NT2/D1 (cell line): ENCODE data around the gene GTF2F2.
"Not testable (repeated sequence)": the region's sequence is repeated elsewhere in the genome, so short reads cannot be mapped to it uniquely, and the experiment has no call there.

ENCODE experiments used
- DNase-seq: peaks from one replicate; pipeline ENCODE4 v3.0.0-alpha.2; 2011; ENCODE audit warnings: low read depth, low spot score
- H3K27me3 ChIP-seq: 2 replicates; pipeline ENCODE4 v1.6.0; 2011; ENCODE audit warnings: mild to moderate bottlenecking; ENCODE audit not compliant: insufficient read length, insufficient read depth
- H3K36me3 ChIP-seq: 2 replicates; pipeline ENCODE4 v1.6.1; 2011; ENCODE audit warnings: mild to moderate bottlenecking, low read length, mixed read lengths; ENCODE audit not compliant: insufficient read depth, insufficient read length
- H3K4me1 ChIP-seq: 2 replicates; pipeline ENCODE4 v1.5.1; 2011; ENCODE audit not compliant: insufficient read depth, insufficient read length
- H3K4me3 ChIP-seq: 2 replicates; pipeline ENCODE4 v1.5.1; 2011; ENCODE audit warnings: low read depth; ENCODE audit not compliant: insufficient read length
- H3K9ac ChIP-seq: 2 replicates; pipeline ENCODE4 v1.6.0; 2011; ENCODE audit warnings: low read depth; ENCODE audit not compliant: insufficient read length
- H3K9me3 ChIP-seq: 2 replicates; pipeline ENCODE4 v1.5.1; 2011; ENCODE audit warnings: mild to moderate bottlenecking, low read length; ENCODE audit not compliant: insufficient read depth
- SUZ12 ChIP-seq: IDR thresholded peaks from 2 replicates; pipeline ENCODE4 v1.6.1; 2011; ENCODE audit not compliant: insufficient read length, insufficient read depth; ENCODE audit errors: extremely low read depth
- YY1 ChIP-seq: IDR thresholded peaks from 2 replicates; pipeline ENCODE4 v1.6.1; 2011; ENCODE audit not compliant: insufficient read length, insufficient read depth
- ZNF274 ChIP-seq: IDR thresholded peaks from 2 replicates; pipeline ENCODE4 v1.6.1; 2011; ENCODE audit warnings: mild to moderate bottlenecking, low read depth, low read length

Gene GTF2F2

DNA sequence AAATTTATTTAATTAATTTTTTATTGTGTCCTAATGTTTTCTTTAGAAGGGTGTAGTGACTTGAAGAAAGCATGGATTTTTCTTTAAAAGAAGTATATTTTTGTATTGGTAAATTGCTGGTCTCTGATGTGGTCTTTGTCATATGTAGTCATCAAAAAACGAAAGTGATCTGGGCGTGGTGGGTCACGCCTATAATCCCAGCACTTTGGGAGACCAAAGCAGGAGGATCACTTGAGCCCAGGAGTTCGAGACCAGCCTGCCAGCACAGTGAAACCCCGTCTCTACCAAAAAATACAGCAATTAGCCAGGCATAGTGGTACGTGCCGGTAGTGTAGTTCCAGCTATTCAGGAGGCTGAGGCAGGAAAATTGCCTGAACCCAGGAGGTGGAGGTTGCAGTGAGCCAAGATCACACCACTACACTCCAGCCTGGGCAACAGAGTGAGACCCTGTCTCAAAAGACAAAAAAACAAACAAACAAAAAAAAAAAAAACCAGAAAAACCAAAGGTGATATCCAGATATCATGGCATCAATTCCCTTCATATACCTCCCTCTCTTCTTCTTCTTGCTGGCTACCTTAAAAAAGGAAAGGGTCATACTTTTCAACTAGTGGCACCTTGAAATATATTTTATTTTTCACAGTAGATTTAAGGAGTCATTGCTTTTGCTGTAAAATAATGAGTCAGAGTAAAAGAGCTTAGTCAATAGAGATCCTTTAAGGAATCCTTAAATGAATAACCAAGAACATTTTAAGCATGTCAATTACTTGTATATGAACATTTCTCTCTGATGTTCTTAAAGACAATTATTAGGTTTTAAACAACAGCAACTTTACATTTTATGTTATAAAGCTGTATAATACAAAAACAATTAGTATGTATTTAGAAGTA lies 60.6 kb downstream of the GTF2F2 start:
- DNase-seq = no peak
- Histone ChIP-seq H3K4me3 (no peak overlapping the region), H3K9me3 (no peaks in the 10 kb centered on the region), H3K9ac (no peak overlapping the region), H3K27me3 (no peaks in the 10 kb centered on the region), H3K4me1 (no peaks in the 10 kb centered on the region), H3K36me3 (peaks cover 16% of the 10 kb centered on the region)
- TF ChIP-seq YY1 = no peak

GRCh38 chr13:45184693-45185092 lies 64.4 kb downstream of the GTF2F2 start:
- TF ChIP-seq YY1 (no peak), SUZ12 (no peak), ZNF274 (no peak)
- Histone ChIP-seq H3K4me1 (no peaks in the 10 kb centered on the region), H3K9ac (no peak overlapping the region), H3K4me3 (no peak overlapping the region), H3K27me3 (no peaks in the 10 kb centered on the region), H3K9me3 (no peaks in the 10 kb centered on the region), H3K36me3 (peaks cover 16% of the 10 kb centered on the region)
- no peak for DNase-seq

DNA sequence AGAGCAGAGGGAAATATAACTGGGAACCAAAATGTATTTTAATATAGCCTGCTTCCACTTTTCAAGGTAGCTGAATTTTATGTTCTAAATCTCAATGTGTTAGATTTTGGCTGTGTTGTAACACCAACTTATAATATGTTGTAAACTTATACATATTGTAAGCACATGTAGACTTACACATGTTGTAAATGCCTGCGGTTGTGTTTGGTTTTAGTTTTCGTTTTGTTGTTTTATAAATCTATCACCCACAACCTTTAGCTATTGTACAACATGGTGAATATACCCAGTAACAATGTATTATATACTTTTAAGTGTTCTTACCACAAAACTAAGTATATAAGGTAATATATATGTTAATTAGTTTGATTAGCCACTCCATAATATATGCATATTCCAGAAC lies 65.0 kb downstream of the GTF2F2 start:
- no peak overlapping the region for H3K4me3 ChIP-seq
- TF ChIP-seq SUZ12 = no peak
- no peak for TF ChIP-seq ZNF274
- TF ChIP-seq YY1 = no peak
- H3K9ac ChIP-seq = no peak overlapping the region
- H3K36me3 ChIP-seq = peaks cover 16% of the 10 kb centered on the region
- H3K4me1 ChIP-seq = no peaks in the 10 kb centered on the region
- no peak for DNase-seq
- H3K27me3 ChIP-seq = no peaks in the 10 kb centered on the region
- no peaks in the 10 kb centered on the region for H3K9me3 ChIP-seq

DNA sequence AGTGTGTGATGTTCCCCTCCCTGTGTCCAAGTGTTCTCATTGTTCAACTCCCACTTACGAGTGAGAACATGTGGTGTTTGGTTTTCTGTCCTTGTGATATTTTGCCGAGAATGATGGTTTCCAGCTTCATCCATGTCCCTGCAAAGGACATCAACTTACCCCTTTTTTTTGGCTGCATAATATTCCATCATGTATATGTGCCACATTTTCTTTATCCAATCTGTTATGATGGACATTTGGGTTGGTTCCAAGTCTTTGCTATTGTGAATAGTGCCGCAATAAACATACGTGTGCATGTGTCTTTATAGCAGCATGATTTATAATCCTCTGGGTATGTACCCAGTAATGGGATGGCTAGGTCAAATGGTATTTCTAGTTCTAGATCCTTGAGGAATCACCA lies 68.8 kb downstream of the GTF2F2 start:
- not testable (repeated sequence) for H3K9ac ChIP-seq, H3K4me3 ChIP-seq, H3K9me3 ChIP-seq, H3K36me3 ChIP-seq, DNase-seq, H3K27me3 ChIP-seq, H3K4me1 ChIP-seq

GRCh38 chr13:45189511-45189910 lies 69.2 kb downstream of the GTF2F2 start:
- H3K4me1 ChIP-seq, H3K4me3 ChIP-seq, H3K27me3 ChIP-seq, H3K9me3 ChIP-seq, H3K36me3 ChIP-seq, H3K9ac ChIP-seq, DNase-seq: not testable (repeated sequence)

DNA sequence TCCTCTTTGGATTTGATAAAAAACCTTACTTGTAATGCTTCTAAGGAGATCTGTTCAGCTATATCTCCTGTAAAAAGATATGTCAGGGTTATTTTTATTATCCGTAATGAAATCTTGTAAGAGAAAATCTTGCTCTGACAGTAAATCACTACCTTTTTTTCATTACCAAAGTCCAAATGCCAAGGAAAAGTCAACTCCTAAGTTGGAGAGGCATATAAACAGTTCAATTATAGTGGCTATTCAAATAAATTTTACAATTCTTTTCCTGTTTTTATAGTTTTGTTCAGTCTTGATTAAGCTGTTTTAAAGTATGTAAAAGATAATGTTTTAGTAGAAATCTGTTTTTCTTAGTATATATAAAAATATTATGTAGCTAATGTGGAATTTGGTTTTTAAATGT lies 71.6 kb downstream of the GTF2F2 start:
- Histone ChIP-seq H3K27me3 (no peaks in the 10 kb centered on the region), H3K4me3 (no peak overlapping the region), H3K9ac (no peak overlapping the region), H3K4me1 (no peaks in the 10 kb centered on the region), H3K9me3 (no peaks in the 10 kb centered on the region), H3K36me3 (peaks cover 2% of the 10 kb centered on the region)
- DNase-seq = no peak
- TF ChIP-seq SUZ12 (no peak), ZNF274 (no peak), YY1 (no peak)

DNA sequence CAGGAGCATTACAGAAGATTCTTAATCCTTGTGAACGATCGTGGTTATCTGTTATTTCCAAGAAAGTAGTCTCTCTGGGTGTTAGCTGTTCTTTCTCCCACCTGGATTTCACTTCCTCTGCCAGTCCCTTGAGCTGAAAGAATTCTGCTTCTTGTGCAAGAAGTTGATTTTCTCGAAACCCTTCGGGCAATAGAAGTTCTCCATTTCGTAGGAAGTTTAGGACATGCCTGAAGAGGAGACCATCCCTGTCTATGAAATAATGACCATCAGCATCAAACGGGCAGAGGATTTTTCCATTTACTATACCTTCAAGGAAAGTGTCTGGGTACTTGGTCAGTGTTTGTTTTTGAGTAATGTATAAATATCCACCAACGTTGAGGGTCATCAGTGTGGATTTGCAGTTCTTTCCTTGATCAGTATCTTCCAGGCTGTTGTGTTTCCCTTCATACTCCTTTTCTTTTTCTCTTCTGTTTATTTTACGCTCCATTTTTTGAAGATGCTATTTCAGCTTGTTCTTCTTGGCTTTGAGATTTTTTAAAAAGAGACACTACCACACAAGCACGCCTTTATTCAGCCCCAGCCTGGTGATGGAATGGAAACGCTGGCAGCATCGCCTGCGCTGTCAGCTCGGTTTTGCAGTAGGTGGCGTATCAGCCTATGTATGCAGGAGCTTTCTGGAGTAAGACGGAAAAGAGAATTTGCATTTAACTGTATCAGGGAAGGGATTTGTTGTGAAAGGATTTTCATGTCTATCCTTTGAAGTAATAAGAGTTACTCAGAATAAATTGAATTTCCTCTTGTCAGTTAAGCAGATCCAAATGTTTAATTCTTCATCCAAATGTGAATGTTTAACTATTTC lies 74.0 kb downstream of the GTF2F2 start:
- no peaks in the 10 kb centered on the region for H3K4me1 ChIP-seq
- H3K4me3 ChIP-seq = no peak overlapping the region
- H3K27me3 ChIP-seq = no peaks in the 10 kb centered on the region
- H3K9ac ChIP-seq = no peak overlapping the region
- H3K9me3 ChIP-seq = no peaks in the 10 kb centered on the region
- DNase-seq = no peak
- peaks cover 2% of the 10 kb centered on the region for H3K36me3 ChIP-seq
- TF ChIP-seq SUZ12 (no peak), YY1 (no peak), ZNF274 (no peak)
